ENCODE measurements around the gene METTL9. TPM values are rescaled to one million over a fixed set of nuclear protein-coding genes. Genes with fewer than 3 reads are reported as not detected.
A peak's percentile ranks its signal among the peaks of the same experiment; 100 is the strongest.
"Not testable (repeated sequence)": the region's sequence is repeated elsewhere in the genome, so short reads cannot be mapped to it uniquely, and the experiment has no call there.

Gene METTL9
- total RNA-seq, 2 donors from 2014 or later = 79.0 to 80.3 TPM

DNA sequence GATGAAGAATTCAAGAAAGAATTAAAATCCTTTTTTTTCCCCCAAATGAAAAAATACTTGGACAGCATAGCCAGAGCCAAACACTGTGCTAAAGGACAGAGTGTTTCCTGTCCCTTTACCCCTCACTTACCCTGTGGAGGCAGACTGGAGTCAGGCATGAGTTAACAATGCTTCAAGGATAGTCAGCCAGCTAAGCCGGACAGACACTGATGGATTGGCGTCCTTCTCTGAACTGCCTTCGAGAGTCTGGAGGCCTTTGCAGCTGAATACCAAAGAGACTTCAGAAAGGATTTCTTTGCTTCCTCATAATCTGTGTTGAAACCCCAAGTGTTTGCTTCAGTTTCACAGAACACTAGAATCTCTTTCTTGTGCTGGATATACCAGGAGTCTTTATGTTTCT is 4.6 kb downstream of the METTL9 start:
- DNase-seq = no peak
- Mint-ChIP-seq H3K27ac (no peak overlapping the region), H3K27me3 (no peaks in the 10 kb centered on the region), H3K4me3 (no peak overlapping the region), H3K4me1 (peaks cover 37% of the 10 kb centered on the region), H3K36me3 (ENCODE audit: low read depth) (no peaks in the 10 kb centered on the region)
- no peaks in the 10 kb centered on the region for H3K9me3 ChIP-seq (ENCODE audit: control insufficient read depth, low read length, poor library complexity, severe bottlenecking)
- no peak for ATAC-seq

GRCh38 chr16:21605848-21606247 is 6.5 kb downstream of the METTL9 start:
- not testable (repeated sequence) for H3K36me3 Mint-ChIP-seq (ENCODE audit: low read depth); DNase-seq; H3K27ac Mint-ChIP-seq; H3K9me3 ChIP-seq (ENCODE audit: control insufficient read depth, low read length, poor library complexity, severe bottlenecking); ATAC-seq; H3K4me3 Mint-ChIP-seq; H3K27me3 Mint-ChIP-seq
- H3K4me1 Mint-ChIP-seq = peaks cover 39% of the 10 kb centered on the region

DNA sequence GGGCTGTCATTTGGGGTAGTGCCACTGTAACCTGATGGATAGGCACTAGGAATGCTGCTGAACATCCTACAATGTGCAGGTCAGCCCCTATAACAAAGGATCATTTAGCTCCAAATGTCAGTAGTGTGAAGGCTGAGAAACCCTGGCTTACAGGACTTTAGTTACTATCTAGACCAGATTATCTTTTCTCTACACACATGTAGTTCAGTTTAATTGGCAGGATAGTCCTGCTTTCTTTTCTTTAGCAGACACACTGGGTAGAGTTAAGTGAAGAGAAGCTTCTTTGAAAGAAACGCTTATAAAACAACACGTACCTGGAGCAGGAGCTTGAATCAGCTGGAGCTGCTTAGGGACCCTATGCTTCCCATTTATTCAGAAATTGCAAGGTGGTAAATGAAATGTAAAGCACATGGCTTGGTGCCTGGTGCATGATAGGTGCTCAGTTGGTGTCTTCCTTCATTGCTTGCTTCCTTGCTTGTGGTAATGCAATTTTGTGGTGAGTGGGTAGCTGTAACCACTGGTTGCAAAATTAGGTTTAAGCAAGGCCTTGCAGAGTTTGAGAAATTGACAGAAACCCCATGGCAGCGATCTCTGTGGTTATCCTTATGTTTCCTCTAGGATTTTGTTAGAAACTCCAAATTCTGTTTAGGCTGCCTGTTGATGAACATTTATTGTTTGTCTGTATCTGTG is 9.4 kb downstream of the METTL9 start:
- DNase-seq = no peak
- peak overlapping the region; percentile 83 for H3K27ac Mint-ChIP-seq
- peaks cover 45% of the 10 kb centered on the region for H3K4me1 Mint-ChIP-seq

GRCh38 chr16:21610006-21610544 is 10.7 kb downstream of the METTL9 start:
- Mint-ChIP-seq H3K27ac (peak overlapping the region; percentile 83), H3K4me3 (no peak overlapping the region), H3K27me3 (no peaks in the 10 kb centered on the region), H3K36me3 (ENCODE audit: low read depth) (no peaks in the 10 kb centered on the region), H3K4me1 (peaks cover 43% of the 10 kb centered on the region)
- no peak for DNase-seq
- no peaks in the 10 kb centered on the region for H3K9me3 ChIP-seq (ENCODE audit: control insufficient read depth, low read length, poor library complexity, severe bottlenecking)
- no peak for ATAC-seq

More for the DNA sequence above, 9.4 kb downstream of the METTL9 start:
- H3K27me3 Mint-ChIP-seq = no peaks in the 10 kb centered on the region
- H3K9me3 ChIP-seq (ENCODE audit: control insufficient read depth, low read length, poor library complexity, severe bottlenecking) = no peaks in the 10 kb centered on the region
- ATAC-seq = peak; percentile 78
- no peaks in the 10 kb centered on the region for H3K36me3 Mint-ChIP-seq (ENCODE audit: low read depth)
- H3K4me3 Mint-ChIP-seq = peak overlapping the region; percentile 75

GRCh38 chr16:21610766-21611165 is 11.4 kb downstream of the METTL9 start:
- Mint-ChIP-seq H3K4me1 (peaks cover 46% of the 10 kb centered on the region), H3K27me3 (no peaks in the 10 kb centered on the region), H3K27ac (peak overlapping the region; percentile 87), H3K36me3 (ENCODE audit: low read depth) (no peaks in the 10 kb centered on the region), H3K4me3 (no peak overlapping the region)
- no peaks in the 10 kb centered on the region for H3K9me3 ChIP-seq (ENCODE audit: control insufficient read depth, low read length, poor library complexity, severe bottlenecking)
- DNase-seq (no peak), ATAC-seq (no peak)

DNA sequence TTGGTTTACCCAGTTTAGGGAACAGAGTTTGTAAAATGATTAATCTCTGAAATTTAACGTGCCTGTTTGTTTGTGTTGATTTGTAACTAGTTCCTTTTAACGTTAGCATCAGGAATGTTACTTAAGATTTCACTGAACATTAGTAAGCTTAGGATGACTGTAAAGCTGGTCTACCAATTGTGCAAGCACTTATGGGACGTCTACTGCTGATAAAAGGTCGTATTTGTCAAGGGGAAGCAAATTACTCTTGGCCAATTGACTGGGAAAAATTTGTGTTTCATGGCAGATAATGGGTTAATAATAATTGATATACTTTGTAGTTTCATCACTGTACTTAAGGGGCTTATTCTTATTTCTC is 11.8 kb downstream of the METTL9 start:
- H3K36me3 Mint-ChIP-seq (ENCODE audit: low read depth) = no peaks in the 10 kb centered on the region
- DNase-seq (no peak), ATAC-seq (no peak)
- peaks cover 49% of the 10 kb centered on the region for H3K4me1 Mint-ChIP-seq
- no peaks in the 10 kb centered on the region for H3K9me3 ChIP-seq (ENCODE audit: control insufficient read depth, low read length, poor library complexity, severe bottlenecking)
- no peak overlapping the region for H3K4me3 Mint-ChIP-seq
- peak overlapping the region; percentile 87 for H3K27ac Mint-ChIP-seq
- H3K27me3 Mint-ChIP-seq = no peaks in the 10 kb centered on the region

GRCh38 chr16:21611556-21612384 is 12.4 kb downstream of the METTL9 start:
- peak; percentile 68 for ATAC-seq
- Mint-ChIP-seq H3K4me1 (peaks cover 53% of the 10 kb centered on the region), H3K4me3 (peak overlapping the region; percentile 45), H3K27me3 (no peaks in the 10 kb centered on the region), H3K27ac (peak overlapping the region; percentile 87), H3K36me3 (ENCODE audit: low read depth) (no peaks in the 10 kb centered on the region)
- no peaks in the 10 kb centered on the region for H3K9me3 ChIP-seq (ENCODE audit: control insufficient read depth, low read length, poor library complexity, severe bottlenecking)
- no peak for DNase-seq

- no peaks in the 10 kb centered on the region for H3K36me3 Mint-ChIP-seq (ENCODE audit: low read depth)
- H3K27ac Mint-ChIP-seq = no peak overlapping the region
- peaks cover 51% of the 10 kb centered on the region for H3K4me1 Mint-ChIP-seq
Measured at GRCh38 chr16:21613361-21613760, 14.0 kb downstream of the METTL9 start.

GRCh38 chr16:21613781-21614180 is 14.4 kb downstream of the METTL9 start:
- Mint-ChIP-seq H3K4me3 (no peak overlapping the region), H3K4me1 (peaks cover 47% of the 10 kb centered on the region), H3K27me3 (no peaks in the 10 kb centered on the region), H3K27ac (no peak overlapping the region), H3K36me3 (ENCODE audit: low read depth) (no peaks in the 10 kb centered on the region)
- ATAC-seq = no peak
- no peak for DNase-seq
- H3K9me3 ChIP-seq (ENCODE audit: control insufficient read depth, low read length, poor library complexity, severe bottlenecking) = no peaks in the 10 kb centered on the region

More at GRCh38 chr16:21613361-21613760, 14.0 kb downstream of the METTL9 start:
- DNase-seq (no peak), ATAC-seq (no peak)
- H3K4me3 Mint-ChIP-seq = no peak overlapping the region
- H3K27me3 Mint-ChIP-seq = no peaks in the 10 kb centered on the region
- no peaks in the 10 kb centered on the region for H3K9me3 ChIP-seq (ENCODE audit: control insufficient read depth, low read length, poor library complexity, severe bottlenecking)

- Mint-ChIP-seq H3K36me3 (ENCODE audit: low read depth) (no peaks in the 10 kb centered on the region), H3K27me3 (no peaks in the 10 kb centered on the region), H3K4me1 (peaks cover 45% of the 10 kb centered on the region), H3K4me3 (no peak overlapping the region), H3K27ac (no peak overlapping the region)
- DNase-seq = no peak
- ATAC-seq = no peak
- H3K9me3 ChIP-seq (ENCODE audit: control insufficient read depth, low read length, poor library complexity, severe bottlenecking) = no peaks in the 10 kb centered on the region
Measured at GRCh38 chr16:21614896-21615295, 15.5 kb downstream of the METTL9 start.

- Mint-ChIP-seq H3K36me3 (ENCODE audit: low read depth) (no peaks in the 10 kb centered on the region), H3K27ac (peak overlapping the region; percentile 41), H3K27me3 (no peaks in the 10 kb centered on the region), H3K4me3 (no peak overlapping the region), H3K4me1 (peaks cover 33% of the 10 kb centered on the region)
- DNase-seq (no peak), ATAC-seq (no peak)
- H3K9me3 ChIP-seq (ENCODE audit: control insufficient read depth, low read length, poor library complexity, severe bottlenecking) = no peaks in the 10 kb centered on the region
Measured at GRCh38 chr16:21617607-21618006, 18.2 kb downstream of the METTL9 start.

- Mint-ChIP-seq H3K27ac (peak overlapping the region; percentile 41), H3K36me3 (ENCODE audit: low read depth) (no peaks in the 10 kb centered on the region), H3K4me1 (peaks cover 29% of the 10 kb centered on the region), H3K4me3 (no peak overlapping the region), H3K27me3 (no peaks in the 10 kb centered on the region)
- DNase-seq (no peak), ATAC-seq (no peak)
- H3K9me3 ChIP-seq (ENCODE audit: control insufficient read depth, low read length, poor library complexity, severe bottlenecking) = no peaks in the 10 kb centered on the region
Measured at GRCh38 chr16:21618281-21618680, 18.9 kb downstream of the METTL9 start.

GRCh38 chr16:21619765-21620425 is 20.5 kb downstream of the METTL9 start:
- H3K4me3 Mint-ChIP-seq = no peak overlapping the region
- H3K4me1 Mint-ChIP-seq = peaks cover 33% of the 10 kb centered on the region
- DNase-seq (no peak), ATAC-seq (no peak)
- no peaks in the 10 kb centered on the region for H3K9me3 ChIP-seq (ENCODE audit: control insufficient read depth, low read length, poor library complexity, severe bottlenecking)
- peak overlapping the region; percentile 57 for H3K27ac Mint-ChIP-seq
- no peaks in the 10 kb centered on the region for H3K27me3 Mint-ChIP-seq
- H3K36me3 Mint-ChIP-seq (ENCODE audit: low read depth) = peaks cover 2% of the 10 kb centered on the region
